Spleen (tissue), 7 donors: ENCODE data around the gene CLMN.

ENCODE experiments used
- CTCF ChIP-seq, 11 experiments: fragments of 200-600 bp in 7 of 11; fragments of 450-650 bp in 4 of 11; sonication (generic) in 4 of 11; IDR thresholded peaks in 8 of 11; conservative IDR thresholded peaks in 3 of 11; 1 replicate in 7 of 11; 2 replicates in 4 of 11; pipeline versions ENCODE4 v1.4.0 to v1.8.0; 2016 to 2021; ENCODE audit warnings: antibody characterized with exemption in 11 of 11, inconsistent platforms in 4 of 11, mild to moderate bottlenecking in 1 of 11
- POLR2A ChIP-seq, 3 donors: fragments of 450-650 bp; IDR thresholded peaks; one replicate each; pipeline ENCODE4 v1.5.1; 2017; ENCODE audit warnings: antibody characterized with exemption in 3 of 3, mild to moderate bottlenecking in 1 of 3
- donor health status: DM: no; HTN: no; CAD: no; lungs with moderate emphysema.
- donor health status: DM: no; HTN: no; CAD: no.
- donor health status: DM: no; HTN: no; CAD: no.

DNA sequence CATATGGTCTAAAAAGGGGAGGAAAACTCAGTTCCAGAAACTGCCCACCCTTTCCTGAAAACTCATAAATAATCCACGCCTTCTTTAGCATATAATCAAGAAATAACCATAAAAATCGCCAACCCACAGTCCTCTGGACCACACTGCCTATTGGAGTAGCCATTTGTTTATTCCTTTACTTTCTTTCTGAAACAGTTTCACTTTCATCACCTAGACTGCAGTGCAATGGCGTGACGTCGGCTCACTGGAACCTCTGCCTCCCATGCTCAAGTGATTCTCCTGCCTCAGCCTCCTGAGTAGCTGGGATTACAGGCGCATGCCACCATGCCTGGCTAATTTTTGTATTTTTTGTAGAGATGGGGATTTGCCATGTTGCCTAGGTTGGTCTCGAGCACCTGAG, 44.2 kb downstream of the CLMN start:
- TF ChIP-seq POLR2A (IDR thresholded peaks at IDR 0.05) (no peak), CTCF (IDR thresholded peaks at IDR 0.05 in 8 of 11, conservative IDR thresholded peaks at IDR 0.05 in 3 of 11) (no peak)
